ENCODE data around the gene SIX3. TPM values are rescaled to one million over a fixed set of nuclear protein-coding genes. Genes with fewer than 3 reads are reported as not detected.

The SIX3 gene
- total and polyA plus RNA-seq, 2 experiments from 2014 or later: 0.21 to 0.28 TPM

GRCh38 chr2:44895061-44895460 lies 46.4 kb upstream of the SIX3 start:
- no peaks in the 10 kb centered on the region for H3F3A ChIP-seq (replicated peaks; ENCODE audit: low read depth)
- DNase-seq (ENCODE audit: low spot score): no peak
- Mint-ChIP-seq H3K4me1 (peaks cover 2% of the 10 kb centered on the region; the same call in 1 of the 3 replicates), H3K27me3 (ENCODE audit: insufficient read depth, low read depth, poor library complexity) (peaks cover 2% of the 10 kb centered on the region), H3K4me3 (no peak overlapping the region), H3K27ac (no peak overlapping the region), H3K9me3 (peaks cover 33% of the 10 kb centered on the region), H3K36me3 (ENCODE audit: low read depth) (peaks cover 21% of the 10 kb centered on the region)
- peaks cover 4% of the 10 kb centered on the region; the same call in 1 of the 2 replicates for H3K9me2 ChIP-seq (ENCODE audit: insufficient read depth)
- no peak overlapping the region for H3K4me3 ChIP-seq
- H3K27ac ChIP-seq (ENCODE audit: low read depth): no peak overlapping the region
- no peaks in the 10 kb centered on the region for H3K79me2 ChIP-seq (replicated peaks; ENCODE audit: insufficient read depth)
- H4K20me1 ChIP-seq (replicated peaks; ENCODE audit: insufficient read depth): no peaks in the 10 kb centered on the region
- H3K4me1 ChIP-seq (ENCODE audit: insufficient read depth): no peaks in the 10 kb centered on the region
- no peaks in the 10 kb centered on the region for H3K27me3 ChIP-seq (ENCODE audit: insufficient read depth)
- no peak overlapping the region for H2AFZ ChIP-seq
- ATAC-seq: no peak
- H3K36me3 ChIP-seq (ENCODE audit: insufficient read depth): peaks cover 8% of the 10 kb centered on the region; the same call in 1 of the 2 replicates
- H3K4me2 ChIP-seq: no peak overlapping the region
- TF ChIP-seq REST (IDR thresholded peaks at IDR 0.05; ENCODE audit: unreplicated experiment): no peak
- TF ChIP-seq EZH2phosphoT487 (IDR thresholded peaks at IDR 0.05; ENCODE audit: unreplicated experiment): no peak
- TF ChIP-seq ZNF114 (CRISPR knock-in tag; IDR thresholded peaks at IDR 0.05): no peak

- no peak overlapping the region for H3K4me3 Mint-ChIP-seq
- ATAC-seq (no peak; the same call in 2 of the 3 replicates), DNase-seq (ENCODE audit: low spot score) (peak; percentile 13)
- Histone ChIP-seq H2AFZ (peak overlapping the region; percentile 5; the same call in 1 of the 2 replicates), H3K4me3 (no peak overlapping the region), H3F3A (replicated peaks; ENCODE audit: low read depth) (no peaks in the 10 kb centered on the region), H3K27me3 (ENCODE audit: insufficient read depth) (no peaks in the 10 kb centered on the region), H3K36me3 (ENCODE audit: insufficient read depth) (no peaks in the 10 kb centered on the region), H3K4me1 (ENCODE audit: insufficient read depth) (no peaks in the 10 kb centered on the region), H3K79me2 (replicated peaks; ENCODE audit: insufficient read depth) (no peaks in the 10 kb centered on the region), H3K9me2 (ENCODE audit: insufficient read depth) (peaks cover 4% of the 10 kb centered on the region; the same call in 1 of the 2 replicates), H4K20me1 (replicated peaks; ENCODE audit: insufficient read depth) (no peaks in the 10 kb centered on the region), H3K27ac (ENCODE audit: low read depth) (no peak overlapping the region), H3K4me2 (no peak overlapping the region)
- H3K27me3 Mint-ChIP-seq (ENCODE audit: insufficient read depth, low read depth, poor library complexity): peaks cover 2% of the 10 kb centered on the region
- H3K36me3 Mint-ChIP-seq (ENCODE audit: low read depth): peaks cover 6% of the 10 kb centered on the region
- TF ChIP-seq CTCF (conservative IDR thresholded peaks at IDR 0.05; ENCODE audit: low read depth in 2 of 2) (peak in 1 of 2 experiments; percentile 58; a peak in 2 of 4 replicates), CREB1 (CRISPR knock-in tag; IDR thresholded peaks at IDR 0.05; ENCODE audit: low read depth) (no peak)
- peaks cover 5% of the 10 kb centered on the region; the same call in 2 of the 3 replicates for H3K4me1 Mint-ChIP-seq
- no peak overlapping the region for H3K27ac Mint-ChIP-seq
- peaks cover 12% of the 10 kb centered on the region for H3K9me3 Mint-ChIP-seq
Measured at GRCh38 chr2:44897406-44897805, 44.1 kb upstream of the SIX3 start.

Data from GM23338 (cell line).